HG03025 (cell line): Measurements from ENCODE around the gene C9orf50.
"Not testable (repeated sequence)": the region's sequence is repeated elsewhere in the genome, so short reads cannot be mapped to it uniquely, and the experiment has no call there.

Experiments
- ATAC-seq: cut with Tn5 transposase; IDR thresholded peaks from one replicate; pipeline ENCODE4 v1.9.1; 2021; ENCODE audit warnings: mild to moderate bottlenecking, moderate library complexity; ENCODE audit not compliant: unreplicated experiment, low FRiP score

The C9orf50 gene

DNA sequence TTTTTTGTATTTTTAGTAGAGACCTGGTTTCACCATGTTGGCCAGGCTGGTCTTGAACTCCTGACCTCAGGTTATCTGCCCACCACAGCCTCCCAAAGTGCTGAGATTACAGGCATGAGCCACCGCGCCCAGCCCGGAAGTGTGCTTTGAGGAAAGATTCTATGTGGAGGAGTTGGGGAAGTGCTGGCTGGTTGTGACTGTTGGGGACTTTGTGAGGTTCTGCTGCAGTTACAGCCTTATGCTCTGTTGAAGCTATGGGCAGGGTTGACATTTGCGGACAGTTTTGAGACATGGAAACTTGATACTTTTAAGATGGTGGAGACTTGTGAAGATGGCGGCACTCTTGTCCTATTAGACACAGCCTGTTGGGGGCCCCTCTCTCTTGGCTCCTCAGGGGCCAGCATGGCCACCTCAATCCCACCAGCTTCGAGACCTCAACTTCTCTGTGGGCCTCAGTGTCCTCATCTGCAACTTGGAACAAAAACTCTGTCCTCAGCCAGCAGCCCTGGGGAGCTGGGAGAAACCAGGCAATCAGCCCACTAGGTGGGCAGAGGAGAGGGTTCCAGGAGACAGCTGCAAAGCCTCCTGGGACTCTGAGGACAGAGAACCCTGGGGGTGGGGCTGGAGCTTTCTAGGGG is 24.9 kb downstream of the C9orf50 start:
- ATAC-seq: no peak

DNA sequence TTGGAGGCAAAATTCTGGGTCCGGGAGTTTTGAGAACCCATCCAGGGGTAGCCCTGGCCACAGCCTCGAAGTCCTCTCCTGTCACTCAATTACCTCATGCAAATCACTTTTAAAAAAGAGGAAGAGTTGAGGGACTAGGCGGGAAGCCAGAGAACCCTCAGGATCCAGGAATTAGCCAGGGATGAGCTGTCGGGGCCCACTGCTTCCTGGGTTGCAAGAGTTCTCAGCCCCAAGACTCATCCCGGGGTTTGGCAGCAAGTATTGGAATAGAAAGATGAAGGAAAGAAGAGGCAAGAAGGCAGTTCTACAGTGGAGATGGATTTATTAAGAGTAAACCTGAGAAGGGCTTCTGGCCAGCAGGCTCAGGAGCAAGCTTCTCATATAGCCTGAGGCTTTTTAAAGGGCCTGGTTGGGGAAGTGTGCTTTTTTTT is 25.6 kb downstream of the C9orf50 start:
- no peak for ATAC-seq

DNA sequence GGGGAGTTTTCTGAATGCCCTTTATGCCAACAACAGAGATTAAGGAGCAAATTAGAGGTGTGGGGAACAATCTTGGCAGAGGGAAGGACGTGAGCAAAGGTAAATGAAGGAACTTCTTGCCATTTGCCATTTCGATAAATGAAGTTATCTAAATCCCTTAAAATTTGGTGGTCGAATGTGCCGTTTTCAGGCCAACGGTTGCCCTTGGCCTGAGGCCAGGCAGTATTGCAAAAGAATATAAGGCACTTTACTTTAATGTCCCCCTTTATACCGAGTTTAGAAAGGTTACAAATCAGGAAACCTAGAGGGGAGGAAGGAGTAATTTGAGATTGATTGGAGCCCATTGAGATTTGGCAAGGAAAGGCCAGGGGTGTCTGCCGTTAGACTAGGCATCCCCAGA is 26.3 kb downstream of the C9orf50 start:
- no peak for ATAC-seq

DNA sequence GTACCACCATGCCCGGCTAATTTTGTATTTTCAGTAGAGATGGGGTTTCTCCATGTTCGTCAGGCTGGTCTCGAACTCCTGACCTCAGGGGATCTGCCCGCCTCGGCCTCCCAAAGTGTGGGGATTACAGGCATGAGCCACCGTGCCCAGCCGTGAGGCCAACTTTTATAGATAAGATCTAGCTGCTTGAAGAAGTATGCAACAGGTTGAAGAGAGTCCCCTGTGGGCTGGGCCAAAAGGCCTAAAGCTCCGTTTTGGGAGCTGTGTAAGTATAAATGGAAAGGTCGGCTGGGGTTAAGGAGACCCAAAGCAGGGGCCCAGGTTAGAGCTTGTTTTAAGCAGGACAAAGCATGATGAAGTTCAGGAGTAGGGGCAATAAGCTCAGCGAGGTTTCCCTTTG is 28.1 kb downstream of the C9orf50 start:
- not testable (repeated sequence) for ATAC-seq

DNA sequence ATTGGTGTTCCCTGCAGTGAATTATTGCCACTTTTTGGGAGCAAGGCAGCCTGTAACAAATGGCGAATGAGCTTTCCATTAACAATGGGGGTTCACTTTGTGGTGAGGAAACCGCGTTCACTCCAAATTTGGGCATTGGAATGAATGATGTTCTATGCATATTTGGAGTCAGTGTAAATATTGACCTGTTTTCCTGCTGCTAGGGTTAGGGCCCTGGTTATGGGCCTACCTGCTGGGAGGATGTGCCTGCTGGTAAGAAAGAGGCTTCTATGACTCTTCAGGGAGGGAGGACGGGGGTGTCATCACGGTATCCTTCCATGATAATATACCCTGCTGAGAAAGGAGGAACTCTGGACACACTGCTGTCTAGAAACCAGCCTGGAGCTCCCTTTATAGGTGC is 29.0 kb downstream of the C9orf50 start:
- no peak for ATAC-seq

DNA sequence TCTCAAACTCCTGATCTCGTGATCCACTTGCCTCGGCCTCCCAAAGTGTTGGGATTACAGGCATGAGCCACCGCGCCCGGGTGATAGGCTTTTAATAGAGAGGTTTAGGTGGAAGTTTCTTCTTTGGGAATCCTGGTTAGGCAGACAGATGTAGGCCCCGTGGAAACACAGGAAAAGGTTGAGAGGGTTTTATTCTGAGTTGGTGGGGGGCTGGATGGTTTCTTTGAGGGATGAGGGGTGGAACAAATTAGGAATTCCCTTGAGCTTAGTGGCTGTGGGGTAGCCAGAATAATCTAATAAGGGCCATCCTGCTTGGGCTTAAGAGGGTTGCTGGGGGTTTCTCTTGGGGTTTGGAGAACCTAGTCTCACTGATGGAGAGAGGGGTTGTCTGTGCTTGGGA is 30.4 kb downstream of the C9orf50 start:
- no peak for ATAC-seq

DNA sequence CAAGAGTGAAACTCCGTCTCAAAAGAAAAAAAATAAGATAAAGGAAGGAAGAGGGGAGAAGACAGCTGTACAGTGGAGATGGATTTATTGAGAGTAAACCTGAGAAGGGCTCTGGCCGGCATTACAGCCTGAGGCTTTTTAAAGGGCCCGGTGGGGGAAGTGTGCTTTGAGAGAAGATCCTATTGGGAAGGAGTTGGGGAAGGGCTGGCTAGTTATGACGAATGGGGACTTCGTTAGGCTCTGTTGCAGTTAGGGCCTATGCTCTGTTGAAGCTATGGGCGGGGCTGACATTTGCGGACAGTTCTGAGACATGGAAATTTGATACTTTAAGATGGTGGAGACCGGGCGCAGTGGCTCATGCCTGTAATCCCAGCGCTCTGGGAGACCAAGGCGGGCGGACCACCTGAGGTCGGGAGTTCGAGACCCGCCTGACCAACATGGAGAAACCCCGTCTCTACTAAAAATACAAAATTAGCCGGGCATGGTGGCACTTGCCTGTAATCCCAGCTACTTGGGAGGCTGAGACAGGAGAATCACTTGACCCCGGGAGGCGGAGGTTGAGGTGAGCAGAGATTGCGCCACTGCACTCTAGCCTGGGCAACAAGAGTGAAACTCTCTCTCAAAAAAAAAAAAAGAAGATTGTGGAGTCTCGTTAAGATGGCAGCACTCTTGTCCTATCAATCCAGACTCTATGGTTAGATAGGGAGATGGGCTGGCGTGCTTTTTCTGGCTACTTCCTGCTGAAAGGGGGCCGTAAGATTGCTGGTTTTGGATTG is 33.2 kb downstream of the C9orf50 start:
- no peak for ATAC-seq

DNA sequence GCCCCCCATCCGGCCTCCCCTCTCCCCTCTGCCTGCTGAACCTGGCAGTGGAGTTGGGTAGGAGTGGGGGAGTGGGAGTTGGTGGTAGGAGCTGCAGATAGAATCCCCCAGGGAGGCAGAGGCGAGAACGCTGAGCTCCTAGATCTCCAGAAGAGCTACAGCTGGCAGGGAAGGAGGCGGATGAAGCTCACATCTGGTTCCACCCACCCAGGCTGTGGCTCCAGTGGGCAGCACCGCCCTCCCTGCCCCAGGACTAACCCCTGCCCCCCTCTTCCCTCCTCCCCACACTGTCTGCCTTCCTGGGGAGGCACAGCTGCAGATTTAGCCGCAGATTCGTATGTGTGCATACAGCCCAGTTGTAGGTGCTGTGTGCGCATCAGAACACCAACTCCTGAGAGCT is 34.2 kb downstream of the C9orf50 start:
- no peak for ATAC-seq

DNA sequence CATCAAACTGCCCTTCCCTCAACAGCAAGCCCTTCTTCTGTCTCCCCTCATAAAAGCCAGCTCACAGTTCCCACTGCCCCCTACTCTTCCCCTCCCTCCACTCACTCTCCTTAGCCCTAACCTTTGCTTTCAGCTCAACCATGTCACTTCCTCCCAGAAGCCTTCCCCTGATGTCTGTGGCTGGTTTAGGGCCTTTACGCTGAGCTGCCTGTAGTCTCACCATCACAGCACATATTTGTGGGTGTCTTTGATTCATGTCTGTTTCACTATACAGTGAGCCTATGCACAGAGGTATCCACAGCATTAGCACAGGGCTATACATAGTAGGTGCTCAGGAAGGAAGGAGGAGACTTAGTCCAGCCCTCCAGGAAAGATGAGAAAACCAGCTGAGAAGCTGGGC is 34.7 kb downstream of the C9orf50 start:
- ATAC-seq: no peak

DNA sequence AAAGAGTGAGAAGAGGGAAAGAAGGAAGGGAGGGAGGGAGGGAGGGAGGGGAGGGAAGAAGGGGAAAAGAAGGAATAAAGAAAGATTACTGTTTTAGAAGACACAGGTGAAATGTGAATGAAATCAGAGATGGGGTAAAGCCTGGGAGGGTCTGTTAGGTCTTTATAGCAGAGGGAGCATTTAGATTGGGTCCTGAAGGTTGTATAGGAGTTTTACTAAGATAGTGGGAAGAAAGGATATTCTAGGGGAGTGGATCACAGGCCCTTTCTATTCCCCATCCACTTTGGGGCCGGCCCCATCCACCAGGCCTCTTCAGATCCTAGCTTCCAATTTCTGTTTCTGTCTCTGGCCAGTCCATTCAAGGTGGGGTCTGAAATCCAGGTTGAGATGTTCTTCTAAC is 35.5 kb downstream of the C9orf50 start:
- no peak for ATAC-seq

DNA sequence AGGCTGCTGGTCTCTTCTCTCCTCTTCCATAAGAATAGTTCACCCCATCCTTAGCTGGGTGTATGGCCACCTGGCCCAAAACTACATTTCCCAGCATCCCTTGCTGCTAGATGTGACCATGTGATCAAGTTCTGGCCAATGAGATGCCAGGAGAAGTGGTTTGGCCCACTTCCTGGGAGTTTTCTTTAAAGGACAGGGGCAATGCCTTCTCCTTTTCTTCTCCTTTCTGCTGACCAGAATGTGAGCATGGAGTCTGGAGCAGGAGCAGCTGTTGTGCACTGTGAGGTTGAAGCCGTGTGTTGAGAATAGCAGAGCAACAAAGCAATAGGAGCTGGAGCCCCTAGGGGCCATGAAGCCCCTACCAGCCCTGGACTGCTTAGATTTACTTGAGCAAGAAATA is 36.8 kb downstream of the C9orf50 start:
- ATAC-seq: no peak

DNA sequence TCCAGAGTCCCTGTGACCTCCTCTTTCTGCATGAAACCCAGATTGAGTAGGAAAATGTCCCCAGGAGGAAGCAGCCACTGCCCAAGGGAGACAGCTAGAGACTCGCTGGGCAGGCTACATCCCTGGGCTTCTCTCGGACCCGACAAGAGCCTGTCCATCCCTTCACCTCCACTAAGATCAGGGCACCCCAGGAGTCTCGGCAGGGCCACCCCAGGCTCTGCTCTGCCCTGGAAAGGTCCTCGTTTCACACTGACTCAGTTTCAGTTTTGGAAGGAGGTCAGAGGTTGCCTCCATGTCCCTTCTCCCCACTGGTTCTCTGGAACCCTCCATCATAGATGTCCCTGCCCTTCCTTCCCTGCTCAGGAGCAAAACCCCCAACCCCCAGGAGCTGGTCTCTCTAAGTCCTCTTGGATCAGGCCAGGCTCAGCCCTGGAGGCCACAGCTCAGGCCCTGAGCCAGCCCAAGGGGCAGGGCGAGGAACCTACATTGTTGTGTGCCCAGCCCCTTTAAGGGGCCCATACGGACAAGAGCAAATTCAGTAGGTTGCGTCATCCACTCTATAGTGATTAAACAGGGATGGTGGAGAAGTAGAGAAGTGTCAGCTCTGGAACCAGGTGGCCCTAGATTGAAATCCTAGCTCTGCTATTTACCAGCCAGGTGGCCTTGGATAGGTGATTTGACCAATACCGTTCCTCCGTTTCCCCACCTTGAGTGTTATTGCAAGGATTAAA is 37.4 kb downstream of the C9orf50 start:
- ATAC-seq: no peak

DNA sequence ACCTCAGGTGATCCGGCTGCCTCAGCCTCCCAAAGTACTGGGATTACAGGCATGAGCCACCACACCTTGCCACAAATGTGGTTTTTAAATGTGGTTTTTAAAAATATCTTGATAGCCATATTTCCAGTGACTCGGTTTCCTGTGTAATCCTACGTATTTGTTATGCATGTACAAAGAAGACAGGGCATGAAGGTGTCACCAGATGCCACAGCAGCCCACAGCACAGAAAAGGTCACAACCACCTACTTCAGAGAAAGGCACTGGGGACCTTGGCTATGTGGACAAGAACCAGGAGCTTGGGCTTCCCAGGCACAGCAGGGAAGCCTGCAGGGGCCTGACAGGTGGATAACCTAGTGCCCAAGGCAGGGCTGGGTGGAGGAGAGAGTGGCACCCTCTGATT is 38.0 kb downstream of the C9orf50 start:
- ATAC-seq: no peak

DNA sequence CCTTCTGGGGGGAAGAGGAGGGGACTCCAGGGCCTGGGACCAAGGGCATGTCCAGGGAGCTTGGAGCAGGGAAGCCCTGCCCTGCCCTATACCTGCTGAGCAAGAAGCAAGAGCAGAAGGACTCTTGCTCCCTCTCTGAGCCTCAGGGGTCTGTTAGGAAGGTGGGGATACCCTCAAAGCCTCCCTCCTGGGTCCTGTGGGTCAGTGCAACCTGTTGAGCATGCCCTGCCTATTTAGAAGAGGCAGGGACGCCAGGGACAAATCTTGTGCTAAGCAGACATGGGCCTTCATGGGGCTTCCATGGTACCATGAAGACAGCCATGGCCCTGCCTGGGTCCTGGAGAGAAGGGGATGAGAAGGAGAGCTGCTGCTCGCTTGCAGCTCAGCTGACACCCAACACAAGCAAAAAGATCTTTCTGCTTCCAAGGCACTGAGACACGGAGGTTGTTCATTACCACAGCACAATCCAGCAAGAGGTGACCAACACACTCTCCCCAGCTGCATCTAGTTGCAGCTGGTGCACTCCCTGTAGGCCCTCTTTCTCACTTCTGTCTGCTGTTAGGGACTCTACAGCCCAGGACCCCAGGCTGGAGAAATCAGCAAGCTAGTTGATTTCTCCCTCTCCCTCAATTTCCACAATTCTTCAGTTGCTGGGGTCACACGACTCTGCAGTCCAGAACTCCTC is 39.3 kb downstream of the C9orf50 start:
- no peak for ATAC-seq

DNA sequence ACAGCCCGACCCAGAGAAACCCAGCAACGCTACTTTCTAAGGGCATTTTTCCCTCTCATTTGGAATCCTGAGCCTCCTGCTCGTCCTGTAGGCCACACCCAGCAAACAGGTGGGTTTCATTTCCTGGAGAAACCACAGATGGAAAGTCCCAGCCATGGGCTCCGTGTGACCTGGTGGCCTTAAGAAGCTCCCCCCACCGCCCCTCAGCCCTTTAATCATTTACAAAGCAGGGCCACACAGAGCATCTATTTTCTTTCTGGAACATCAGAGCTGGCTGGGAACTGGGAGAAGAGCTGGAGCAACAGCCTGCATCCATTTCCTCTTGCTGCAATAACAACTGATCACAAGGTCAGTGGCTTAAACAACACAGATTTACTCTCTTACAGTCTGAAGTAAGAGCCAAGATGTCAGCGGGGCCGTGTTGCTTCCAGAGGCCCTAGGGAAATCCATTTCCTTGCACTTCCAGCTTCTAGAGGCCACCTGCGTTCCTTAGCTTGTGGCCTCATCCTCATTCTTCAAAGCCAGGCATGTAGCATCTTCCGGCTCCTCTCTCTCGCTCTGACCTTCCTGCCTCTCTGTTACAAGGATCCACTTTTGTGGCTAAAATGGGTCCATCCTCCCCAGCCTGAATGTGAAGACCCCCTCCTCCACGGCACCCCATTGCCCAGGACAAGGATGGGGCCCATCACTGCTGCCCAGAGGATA is 40.5 kb downstream of the C9orf50 start:
- ATAC-seq: no peak

DNA sequence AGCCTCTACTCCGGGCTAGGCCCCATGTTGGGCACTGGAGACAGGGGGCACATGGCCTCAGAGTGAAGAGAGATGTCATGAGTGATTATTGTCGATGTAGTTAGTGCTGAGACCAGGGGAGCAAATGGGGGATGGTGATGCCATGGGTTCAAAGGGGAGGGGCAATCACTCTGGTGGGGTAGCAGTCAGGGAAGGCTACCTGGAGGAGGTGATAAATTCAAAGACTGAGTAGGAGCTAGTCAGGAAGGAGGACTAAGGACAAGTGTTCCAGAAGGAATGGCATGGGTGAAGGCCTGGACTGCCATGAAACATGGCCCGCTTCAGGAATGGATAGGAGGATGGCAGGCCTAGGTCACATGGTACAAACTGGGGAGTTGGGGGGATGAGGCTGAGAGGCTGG is 41.6 kb downstream of the C9orf50 start:
- ATAC-seq: no peak

DNA sequence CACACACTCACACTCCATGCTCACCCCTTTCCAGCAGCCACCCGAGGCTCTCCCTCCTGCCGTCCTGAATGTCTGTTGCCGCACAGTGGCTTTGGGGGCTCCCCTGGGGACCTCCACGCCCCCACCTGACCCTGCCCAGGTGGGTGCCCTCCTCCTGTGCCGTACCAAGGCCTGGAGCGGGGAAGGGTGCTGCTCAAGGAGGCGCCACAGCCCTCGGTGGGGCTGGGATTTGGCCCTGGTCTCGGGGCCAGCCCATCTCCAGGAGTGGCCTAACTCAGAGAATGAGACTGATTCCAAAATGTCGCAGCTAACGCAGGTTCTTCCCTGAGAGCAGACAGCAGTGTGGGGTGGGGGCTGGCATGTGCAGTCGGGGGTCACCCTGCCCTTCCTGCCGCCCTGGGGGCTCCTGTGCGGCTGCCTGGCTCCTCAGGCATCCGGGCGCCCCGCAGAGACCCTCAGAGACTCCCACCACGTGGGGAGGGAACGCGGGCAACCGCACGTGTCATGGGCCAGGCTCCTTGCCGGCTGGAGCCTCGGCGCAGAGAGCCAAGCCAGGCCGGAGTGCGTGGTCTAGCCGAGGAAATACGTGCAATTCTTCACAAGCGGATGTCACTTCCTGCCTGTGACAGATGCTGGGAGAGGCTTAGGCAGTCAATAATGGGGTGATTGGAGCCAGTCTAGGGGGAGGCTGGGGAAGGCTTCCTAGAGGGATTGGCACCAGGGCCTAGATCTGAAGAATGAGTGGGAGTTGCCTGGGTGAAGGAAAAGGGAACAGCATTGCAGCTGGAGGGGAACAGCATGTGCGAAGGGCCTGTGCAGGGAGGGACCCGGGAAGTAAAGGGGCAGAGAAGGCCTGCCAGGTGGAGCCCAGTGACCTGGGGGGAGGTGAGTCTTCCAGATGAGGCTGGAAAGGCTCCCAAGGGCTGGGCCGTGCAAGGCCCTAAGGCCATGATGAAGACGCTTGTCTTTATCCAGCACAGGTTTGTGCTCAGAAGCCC is 44.1 kb downstream of the C9orf50 start:
- no peak for ATAC-seq

DNA sequence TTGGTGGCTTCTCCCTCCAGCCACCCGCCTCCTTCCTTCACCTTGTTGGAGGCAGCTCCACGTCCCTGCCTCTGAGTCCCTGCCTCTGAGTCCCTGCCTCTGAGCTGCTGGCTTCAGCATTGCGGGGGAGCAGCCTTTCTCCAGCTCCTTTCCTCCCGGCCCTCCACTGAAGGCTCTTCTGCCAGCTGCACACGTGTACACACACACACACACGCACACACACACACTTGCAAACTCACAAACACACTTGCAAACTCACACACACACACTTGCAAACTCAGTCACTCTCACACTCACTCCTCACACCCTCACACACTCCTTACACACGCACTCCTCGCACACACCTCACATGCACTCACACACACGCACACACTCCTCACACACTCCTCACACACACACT is 45.1 kb downstream of the C9orf50 start:
- ATAC-seq: no peak

DNA sequence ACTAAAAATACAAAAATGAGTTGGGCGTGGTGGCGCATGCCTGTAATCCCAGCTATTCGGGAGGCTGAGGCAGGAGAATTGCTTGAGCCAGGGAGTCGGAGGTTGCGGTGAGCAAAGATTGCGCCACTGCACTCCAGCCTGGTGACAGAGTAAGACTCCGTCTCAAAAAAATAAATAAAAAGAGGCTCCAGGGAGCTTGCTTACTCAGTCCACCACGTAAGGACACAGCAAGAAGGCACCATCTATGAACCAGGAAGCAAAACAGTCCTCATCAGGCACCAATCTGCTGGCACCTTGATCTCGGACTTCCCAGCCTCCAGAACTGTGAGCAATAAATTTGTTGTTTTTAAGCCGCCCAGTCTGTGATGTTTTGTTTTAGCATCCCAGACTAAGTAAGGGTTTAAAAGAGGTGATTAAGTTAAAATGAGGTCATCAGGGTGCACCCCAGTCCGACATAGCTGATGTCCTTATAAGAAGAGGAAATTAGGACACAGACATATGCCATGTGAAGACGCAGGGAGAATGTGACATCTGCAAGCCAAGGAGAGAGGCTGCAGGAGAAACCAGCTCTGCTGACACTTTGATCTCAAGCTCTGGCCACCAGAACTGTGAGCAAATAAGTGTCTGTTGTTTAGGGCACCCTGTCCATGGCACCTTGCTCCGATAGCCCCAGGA is 45.9 kb downstream of the C9orf50 start:
- no peak for ATAC-seq
